Endothelial cell of hepatic sinusoid (primary cell): ENCODE data around the gene PRM1.

ENCODE experiments used
- in situ Hi-C: cut with HindIII; loops from 2 replicates; pipeline ENCODE4 v1.10.0; 2017; ENCODE audit warnings: low sequenced_read_pairs

PRM1 gene

GRCh38 chr16:11276143-11276895, 4.8 kb downstream of the PRM1 start, which contains the start of gene PRM2:
PRM2 (minus strand) TSS chr16:11276480; CDS start chr16:11276370, 110 bp downstream.
- in situ Hi-C loops, result loop anchor here (5.0 kb wide), 3 partner anchors 46 to 106 kb away; no protein-coding TSS in a partner anchor

- in situ Hi-C loops, result loop anchor here (5.0 to 25.0 kb wide), 4 partner anchors 47 to 313 kb away; no protein-coding TSS in a partner anchor
Observed at GRCh38 chr16:11274964-11275363, 6.2 kb downstream of the PRM1 start.

DNA sequence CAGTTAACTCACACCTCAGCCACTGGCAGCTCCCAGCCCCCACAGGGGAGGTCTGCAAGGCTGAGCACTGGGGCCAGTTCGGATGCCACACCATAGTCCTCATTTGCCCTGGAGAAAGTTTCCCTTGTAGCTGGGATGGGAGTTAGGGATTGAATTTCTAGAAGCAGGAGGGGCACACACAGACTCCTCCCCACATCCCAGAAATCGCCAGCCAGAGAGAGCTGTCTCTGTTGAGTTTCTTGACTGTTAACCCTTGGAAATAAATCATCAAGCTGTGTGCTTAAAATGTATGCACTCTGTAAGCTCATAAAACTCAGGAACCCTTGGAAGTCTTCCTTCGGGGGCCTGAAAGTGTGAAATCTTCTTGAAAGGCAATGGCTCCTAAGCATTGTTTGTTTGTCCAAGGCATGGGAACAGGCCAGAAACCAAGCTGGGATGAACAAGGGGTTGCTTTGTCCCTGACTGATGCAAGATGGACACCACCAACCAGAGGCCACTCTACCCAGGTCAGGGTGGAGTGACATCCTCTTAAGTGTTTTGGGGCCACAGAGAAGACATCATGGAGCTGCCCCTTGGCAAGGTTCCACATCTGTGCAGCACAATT, 7.3 kb downstream of the PRM1 start:
- in situ Hi-C loops, result loop anchor here (25.0 kb wide), 1 partner anchor 312 kb away; no protein-coding TSS in a partner anchor

DNA sequence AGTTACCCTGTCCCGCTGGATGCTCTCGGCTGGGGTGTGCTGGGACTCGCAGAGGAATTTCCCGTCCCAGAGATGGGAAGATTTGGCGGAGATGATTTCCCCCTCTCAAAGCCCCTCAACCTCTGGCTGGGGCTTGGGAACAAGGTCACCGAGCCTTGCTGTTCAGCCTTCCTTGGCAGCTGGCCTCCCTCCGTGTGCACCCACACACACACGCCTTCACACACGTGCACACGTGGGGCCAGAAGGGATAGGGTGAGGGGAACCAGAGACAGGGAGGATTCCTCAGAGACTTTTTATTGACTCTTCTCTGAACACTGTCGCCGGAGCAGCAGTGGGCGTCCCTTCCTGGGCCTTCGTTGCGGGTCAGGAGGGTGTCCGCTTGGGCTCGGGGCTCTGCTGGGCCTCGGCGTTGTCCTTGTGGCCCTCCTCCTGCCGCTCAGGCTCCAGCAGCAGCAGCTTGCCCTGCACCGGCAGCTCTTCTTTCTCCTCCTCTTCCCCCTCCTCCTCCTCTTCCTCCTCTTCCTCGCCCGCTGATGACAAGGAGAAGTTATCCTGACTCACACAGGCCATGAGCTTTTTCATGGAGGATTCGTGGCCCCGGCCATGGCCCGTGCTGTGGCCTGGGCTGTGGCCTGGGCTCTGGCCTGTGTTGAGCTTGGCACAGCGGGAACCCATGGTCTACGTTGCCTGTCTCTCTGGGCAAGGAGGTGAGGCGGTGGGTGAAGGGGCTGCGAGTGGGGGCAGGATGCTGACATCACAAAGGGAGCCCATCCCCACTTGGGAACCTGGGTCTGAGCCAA, 8.0 kb downstream of the PRM1 start, which contains the start of gene PRM3:
TSS of gene PRM3 (minus strand) at position 709 of the 800 bp plus-strand sequence. CDS start at position 675, 34 bp downstream.
- in situ Hi-C loops, result loop anchor here (25.0 kb wide), 1 partner anchor 311 kb away; no protein-coding TSS in a partner anchor

DNA sequence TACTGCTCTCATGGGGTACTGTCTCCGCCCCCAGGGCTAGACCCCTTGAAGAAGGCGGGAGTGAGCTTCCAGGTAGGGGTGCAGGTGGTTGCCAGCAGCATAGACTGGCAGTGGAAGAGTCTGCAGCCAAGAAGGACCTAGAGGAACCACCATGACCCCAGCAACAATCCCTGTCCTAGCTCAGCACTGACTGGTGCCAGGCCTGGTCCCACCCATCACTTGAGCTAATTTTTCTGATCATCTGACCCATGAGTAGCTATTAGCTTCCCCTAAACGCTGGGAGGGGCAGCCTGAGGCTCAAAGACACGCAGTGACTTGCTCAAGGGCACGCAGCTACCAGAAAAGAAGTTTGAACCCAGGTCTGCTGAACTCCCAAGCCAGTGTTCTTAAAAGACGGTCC, 8.6 kb downstream of the PRM1 start:
- in situ Hi-C loops, result loop anchor here (25.0 kb wide), 1 partner anchor 310 kb away; no protein-coding TSS in a partner anchor

DNA sequence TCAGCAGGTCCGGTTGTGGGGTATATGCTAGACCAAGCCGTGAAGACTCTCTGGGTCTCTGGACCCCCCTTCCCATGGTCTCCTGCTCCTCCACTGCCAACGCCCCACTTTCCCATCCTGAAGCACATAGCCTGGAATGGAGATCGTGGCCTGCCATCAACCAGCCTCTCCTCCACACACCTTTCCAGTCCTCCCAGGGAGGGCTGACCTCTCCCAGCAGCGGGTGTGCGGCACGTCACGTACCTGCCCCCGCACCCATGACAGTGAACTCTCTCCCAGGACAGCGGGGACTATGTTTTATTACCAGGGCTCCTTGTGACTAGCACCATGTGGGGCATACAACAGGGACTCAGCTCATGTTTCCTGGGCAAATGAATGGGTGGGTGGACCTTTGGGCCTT, 9.5 kb downstream of the PRM1 start:
- in situ Hi-C loops, result loop anchor here (25.0 kb wide), 1 partner anchor 309 kb away; no protein-coding TSS in a partner anchor

GRCh38 chr16:11270602-11271162, 10.4 kb downstream of the PRM1 start:
- in situ Hi-C loops, result loop anchor here (25.0 kb wide), 1 partner anchor 308 kb away; no protein-coding TSS in a partner anchor

DNA sequence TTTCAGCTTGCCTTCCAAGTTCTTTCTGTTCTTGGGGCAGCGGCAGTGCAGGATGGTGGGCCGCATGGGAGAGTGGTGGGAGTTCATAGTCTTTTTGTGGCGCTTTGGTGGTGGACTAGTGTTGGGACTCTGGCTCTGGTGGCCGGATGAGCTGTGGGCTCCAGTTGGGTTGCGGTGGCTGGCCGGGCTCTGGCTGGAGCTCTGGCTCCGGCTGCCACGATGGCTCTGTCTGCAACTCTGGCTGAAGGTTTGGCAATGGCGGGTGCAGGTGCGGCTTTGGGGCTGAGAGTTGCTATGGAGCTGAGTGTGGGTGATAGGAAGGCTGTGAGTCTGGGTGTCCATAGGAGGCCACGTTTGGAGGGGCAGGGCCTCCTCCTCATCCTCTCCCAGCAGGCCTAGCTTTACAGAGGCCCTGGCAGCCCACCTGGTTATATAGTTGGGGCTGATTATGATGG, 12.2 kb downstream of the PRM1 start, which contains the start of gene TNP2:
TSS of gene TNP2 (minus strand) at position 405 of the 455 bp plus-strand sequence. CDS start at position 342, 63 bp downstream.
- in situ Hi-C loops, result loop anchor here (5.0 to 25.0 kb wide), 2 partner anchors 83 to 307 kb away; no protein-coding TSS in a partner anchor

- in situ Hi-C loops, result loop anchor here (5.0 to 25.0 kb wide), 2 partner anchors 87 to 303 kb away; no protein-coding TSS in a partner anchor
Observed at GRCh38 chr16:11265124-11265523, 16.0 kb downstream of the PRM1 start.

DNA sequence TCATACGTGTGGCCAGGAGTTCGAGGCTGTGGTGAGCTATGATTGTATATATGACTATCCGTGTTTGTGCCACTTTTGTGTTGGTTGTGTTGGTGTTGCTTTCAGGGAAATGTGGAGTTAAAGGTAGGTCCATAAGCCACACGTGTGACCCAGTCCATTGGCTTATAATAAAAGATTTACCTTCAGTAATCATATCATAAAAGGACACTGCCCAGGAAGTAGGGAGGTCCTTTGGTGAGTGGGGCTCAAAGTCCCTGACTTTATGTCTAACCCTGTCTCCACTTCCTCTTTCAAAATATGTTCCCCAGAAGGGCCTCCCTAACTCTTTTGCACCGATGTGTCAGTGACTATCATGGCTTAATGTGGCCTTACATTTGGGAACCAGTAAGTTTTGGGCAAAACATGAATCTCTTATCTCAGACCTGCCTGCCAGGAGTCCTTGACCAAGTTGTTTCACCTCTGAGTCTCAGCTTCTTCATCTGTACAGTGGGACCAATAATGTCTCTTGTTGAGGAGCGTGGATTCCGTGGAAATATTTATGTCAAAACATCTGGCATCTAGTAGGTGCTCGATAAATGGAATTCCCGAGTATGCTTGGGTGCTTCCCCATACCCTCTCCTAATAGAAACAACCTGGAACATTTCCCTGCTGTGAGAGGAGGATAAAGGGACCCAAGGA, 16.8 kb downstream of the PRM1 start:
- in situ Hi-C loops, result loop anchor here (25.0 kb wide), 1 partner anchor 302 kb away; no protein-coding TSS in a partner anchor

DNA sequence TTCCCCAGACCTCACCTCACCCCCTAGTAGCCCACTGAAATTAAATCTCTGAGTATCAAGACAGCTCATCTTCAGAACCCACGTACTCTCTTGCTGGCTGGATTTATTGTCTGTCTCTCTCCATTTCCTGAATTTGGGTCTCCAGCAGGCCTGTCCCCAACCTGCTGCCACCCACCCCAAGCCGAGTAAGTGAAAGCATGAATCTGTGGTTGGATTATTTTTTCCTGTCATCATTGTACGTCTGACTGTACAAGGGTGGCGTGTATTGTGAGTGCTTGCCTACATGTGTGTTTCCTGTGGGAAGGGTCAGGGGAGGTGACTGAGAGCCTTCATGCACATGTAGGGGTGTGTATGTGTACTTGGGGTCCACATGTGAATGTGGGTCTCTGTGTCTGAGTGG, 17.4 kb downstream of the PRM1 start:
- in situ Hi-C loops, result loop anchor here (25.0 kb wide), 1 partner anchor 301 kb away; no protein-coding TSS in a partner anchor

DNA sequence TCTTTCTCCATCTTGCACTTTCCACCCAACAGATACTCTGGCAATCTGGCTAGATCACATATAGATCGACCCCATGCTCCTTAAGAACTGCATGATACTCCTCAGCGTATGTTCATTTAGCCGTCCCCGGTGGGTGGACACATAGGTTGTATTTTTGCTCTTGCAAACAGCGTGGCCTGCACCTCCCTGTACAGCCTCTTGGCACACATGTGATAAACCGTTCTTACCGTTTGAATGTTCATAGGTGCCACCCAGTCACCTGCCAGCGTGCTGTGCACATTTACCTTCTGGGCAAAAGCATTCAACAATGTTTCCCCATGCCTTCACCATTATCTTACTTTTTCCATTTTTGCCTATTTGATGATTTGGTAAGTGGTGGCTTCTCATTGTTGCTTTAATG, 18.2 kb downstream of the PRM1 start:
- in situ Hi-C loops, result loop anchor here (25.0 kb wide), 1 partner anchor 301 kb away; no protein-coding TSS in a partner anchor

- in situ Hi-C loops, result loop anchor here (25.0 kb wide), 1 partner anchor 298 kb away; no protein-coding TSS in a partner anchor
Observed at GRCh38 chr16:11260596-11260966, 20.5 kb downstream of the PRM1 start.

GRCh38 chr16:11259655-11260595, 21.2 kb downstream of the PRM1 start:
- in situ Hi-C loops, result loop anchor here (25.0 kb wide), 1 partner anchor 298 kb away; no protein-coding TSS in a partner anchor

DNA sequence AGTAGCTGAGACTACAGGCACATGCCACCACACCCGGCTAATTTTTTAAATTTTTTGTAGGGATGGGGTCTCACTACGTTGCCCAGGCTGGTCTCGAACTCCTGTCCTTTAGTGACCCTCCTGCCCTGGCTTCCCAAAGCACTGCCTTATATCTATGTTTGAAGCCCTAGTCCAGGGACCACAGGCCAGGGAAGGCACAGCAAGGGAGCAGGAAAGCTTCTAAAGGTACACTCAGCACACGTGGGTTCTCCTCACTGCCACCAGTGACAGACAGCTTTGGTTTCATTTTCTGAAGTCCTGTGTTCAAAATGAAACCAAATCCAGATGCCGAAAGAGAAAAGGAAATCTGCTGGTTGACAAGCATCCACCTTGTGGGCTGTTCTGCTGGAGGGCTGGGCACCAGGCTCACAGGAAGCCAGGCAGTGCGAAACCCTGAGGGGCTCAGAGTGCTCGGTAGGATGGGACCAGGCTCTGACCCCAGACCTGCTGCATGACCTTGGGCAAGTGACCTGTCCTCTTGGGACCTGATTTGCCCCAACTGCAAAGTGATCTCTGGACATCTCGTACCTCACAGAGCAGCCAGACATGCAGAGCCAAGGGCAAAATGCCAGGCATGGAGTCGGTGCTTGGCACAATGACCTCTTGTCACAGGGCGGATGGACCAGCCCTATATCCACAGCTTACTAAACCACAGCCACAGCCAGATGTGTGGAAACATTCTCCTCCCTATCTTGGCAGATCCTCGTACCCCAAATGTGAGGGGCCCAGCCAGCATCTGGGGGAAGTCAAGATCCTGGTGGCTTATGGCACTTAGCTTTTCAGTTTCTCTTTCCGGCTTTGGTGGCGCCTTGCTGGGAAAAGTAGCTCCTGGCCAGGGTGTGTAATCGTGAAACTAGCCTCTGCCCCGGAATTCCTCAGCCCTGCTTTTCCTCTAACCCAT, 22.3 kb downstream of the PRM1 start:
- in situ Hi-C loops, result loop anchor here (25.0 kb wide), 1 partner anchor 297 kb away; no protein-coding TSS in a partner anchor

- in situ Hi-C loops, result loop anchor here (25.0 kb wide), 1 partner anchor 295 kb away; no protein-coding TSS in a partner anchor
Observed at GRCh38 chr16:11257131-11257938, 23.8 kb downstream of the PRM1 start.
